Activated CD8-positive, alpha-beta memory T cell treated with anti-CD3 and anti-CD28 coated beads, Interleukin-2, amount 50 U/mL, for 24 hours (primary cell): ENCODE measurements around the gene SNCB.

Experiments used
- DNase-seq: peaks from one replicate; pipeline ENCODE4 v3.0.0-alpha.2; 2020; ENCODE audit errors: extremely low read depth

Gene SNCB

DNA sequence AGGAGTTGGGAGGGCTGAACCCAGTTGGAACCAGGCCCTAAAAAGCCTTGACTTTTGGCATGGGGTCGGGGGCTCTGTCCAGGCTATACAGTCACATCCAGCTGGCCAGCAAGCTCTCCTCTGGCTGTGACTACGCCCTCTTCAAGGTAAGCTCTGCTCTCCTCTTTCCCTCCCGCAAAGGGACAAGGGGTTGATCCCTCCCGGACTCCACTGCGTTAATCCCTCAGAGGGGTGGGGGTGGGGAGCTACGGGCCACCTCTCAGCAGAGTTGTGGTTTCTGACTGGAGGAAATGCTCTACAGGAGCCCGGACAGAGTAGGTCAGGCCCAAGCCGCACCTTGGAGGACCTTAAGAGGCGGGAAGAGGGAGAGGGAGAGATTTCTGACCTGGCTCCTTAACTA lies 14.0 kb upstream of the SNCB start:
- no peak for DNase-seq

DNA sequence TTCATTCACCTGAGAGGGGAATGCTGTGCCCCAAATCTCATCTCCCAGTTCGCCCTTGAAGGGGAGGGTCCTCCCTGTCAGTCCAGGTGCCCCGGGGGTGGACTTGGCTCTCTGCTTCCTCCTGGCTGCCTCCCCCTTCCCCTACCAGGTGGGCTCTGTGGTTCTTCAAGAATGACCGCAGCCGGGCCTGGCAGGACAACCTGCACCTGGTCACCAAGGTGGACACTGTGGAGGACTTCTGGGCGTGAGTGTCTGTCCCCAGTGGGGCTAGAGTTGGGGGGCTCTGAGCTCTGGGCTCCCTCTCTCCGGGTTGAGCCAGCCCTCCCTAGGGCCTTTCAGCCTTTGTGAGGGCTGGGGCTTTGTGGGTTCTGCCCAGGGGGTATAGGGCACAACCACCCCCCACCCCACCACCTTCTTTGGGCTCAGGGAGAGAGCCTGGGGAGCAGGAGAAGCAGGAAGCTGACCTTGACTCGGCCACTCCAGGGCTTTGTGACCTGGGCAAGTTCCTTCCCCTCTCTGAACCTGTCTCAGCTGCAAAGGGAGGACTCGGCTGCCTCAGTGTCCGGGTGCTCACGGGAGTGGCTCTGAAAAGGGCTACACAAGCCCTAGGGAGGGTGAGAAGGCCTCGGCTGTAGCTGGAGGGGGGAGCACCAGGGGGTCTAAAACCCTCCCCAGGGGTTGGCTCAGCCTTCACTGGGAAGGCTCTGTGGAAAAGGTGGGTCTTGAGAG lies 13.3 kb upstream of the SNCB start:
- no peak for DNase-seq

DNA sequence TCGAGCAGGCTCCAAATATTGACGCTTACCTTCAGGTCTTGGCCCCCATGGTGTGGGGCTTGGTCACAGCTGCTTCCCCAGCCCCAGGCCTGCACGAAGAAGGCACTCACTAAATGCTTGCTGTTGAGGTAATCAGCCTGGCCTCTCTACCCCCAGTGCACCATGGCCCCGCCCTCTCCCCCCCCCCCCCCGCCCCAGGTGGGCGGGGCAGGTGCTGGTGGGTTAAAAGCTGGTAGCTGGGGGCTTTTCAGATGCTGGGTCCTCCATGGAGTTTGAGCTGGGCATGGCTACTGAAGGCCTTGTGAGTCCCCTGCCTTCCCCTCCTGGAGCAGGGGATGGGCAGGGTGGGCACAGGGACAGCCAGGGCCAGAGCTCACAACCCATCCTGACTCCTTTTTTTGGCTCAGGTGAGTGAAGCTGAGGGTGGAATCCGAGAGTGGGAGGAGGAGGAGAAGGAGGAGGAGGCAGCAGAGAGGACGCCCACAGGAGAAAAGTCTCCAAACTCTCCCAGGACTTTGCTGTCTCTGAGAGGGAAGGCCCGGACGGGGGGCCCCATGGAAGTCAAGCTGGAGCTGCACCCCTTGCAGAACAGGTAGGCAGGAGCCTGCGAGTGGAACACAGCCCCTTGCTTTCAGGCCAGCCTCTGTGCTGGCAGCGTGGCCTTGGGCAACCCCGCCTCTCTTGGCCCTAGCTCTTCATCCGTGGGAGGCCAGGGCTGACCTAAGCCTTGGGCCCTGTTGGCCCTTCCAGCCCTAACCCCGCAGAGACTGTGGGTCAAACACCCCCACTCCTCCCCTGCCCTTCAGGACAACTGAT lies 12.5 kb upstream of the SNCB start:
- no peak for DNase-seq

DNA sequence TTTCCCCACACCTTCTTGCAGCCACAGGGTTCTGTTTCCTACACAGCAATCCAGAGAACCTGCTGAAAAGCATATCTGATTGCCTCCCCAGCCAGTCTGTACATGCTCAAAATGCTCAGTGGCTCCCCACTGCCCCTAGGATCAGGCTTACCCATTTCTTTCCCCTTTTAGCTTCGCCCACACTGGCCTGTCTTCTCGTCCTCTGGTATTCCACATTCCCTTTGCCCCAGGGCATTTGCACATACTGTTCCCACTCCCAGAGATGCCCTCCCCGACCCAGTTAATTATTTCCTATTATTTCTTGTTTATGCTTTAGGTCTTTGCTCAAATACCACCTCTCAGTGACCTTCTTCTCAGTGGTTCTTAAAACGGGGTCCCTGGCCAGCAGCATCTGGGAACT lies 10.3 kb upstream of the SNCB start:
- DNase-seq, result no peak

DNA sequence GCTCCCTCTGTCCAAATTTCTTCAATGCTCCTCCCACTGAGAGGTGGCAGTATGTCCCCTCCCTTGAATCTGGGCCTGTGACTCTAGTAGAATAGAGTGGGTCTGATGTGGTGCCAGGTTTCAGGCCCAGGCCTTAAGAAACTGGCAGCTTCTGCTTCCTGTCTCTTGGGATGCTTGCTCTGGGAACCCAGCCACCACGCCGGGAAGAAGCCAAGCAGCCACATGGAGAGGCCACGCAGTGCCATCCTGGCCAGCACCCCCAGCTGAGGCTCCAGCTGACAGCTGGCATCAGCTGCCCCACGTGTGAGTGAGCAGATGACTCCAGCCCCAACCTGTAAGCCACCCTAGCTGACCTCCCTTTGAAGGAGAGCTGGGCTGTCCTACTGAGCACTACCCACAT lies 9.6 kb upstream of the SNCB start:
- no peak for DNase-seq

DNA sequence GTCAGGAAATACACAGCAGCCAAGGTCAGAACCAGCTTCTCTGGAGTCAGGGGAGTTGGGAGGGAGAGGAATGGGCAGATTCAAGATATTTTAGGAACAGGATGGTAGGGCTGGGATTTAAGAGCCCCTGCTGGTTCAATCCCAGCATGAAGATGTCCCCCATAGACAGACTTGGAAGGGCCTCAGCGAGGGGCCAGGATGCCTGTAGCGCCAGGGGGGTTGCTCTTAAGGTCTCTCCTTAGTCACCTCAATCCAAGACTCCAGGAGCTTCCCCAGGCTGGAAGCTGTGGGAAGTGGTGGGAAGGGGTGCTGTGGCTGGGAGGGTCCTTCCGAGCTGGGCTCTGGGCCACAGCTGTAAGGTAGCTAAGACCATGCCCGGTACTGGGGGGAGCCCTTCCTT lies 8.9 kb upstream of the SNCB start:
- DNase-seq, result no peak

DNA sequence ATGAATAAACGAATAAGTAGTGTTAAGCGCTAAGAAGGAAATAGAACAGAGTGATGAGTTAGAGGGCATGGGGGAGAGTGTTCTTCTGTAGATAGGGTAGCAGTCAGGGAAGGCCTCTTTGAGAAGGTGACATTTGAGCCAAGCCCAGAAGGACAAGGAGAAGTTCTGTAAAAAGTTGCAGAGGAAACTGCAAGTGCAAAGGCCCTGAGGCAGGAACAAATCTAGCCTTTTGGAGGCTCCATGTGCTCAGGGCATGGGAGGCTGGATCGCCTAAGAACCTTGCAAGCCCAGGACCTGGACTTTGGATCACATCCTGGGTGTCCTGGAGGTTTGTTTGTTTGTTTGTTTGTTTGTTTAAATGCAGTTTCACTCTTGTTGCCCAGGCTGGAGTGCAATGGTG lies 8.1 kb upstream of the SNCB start:
- no peak for DNase-seq

DNA sequence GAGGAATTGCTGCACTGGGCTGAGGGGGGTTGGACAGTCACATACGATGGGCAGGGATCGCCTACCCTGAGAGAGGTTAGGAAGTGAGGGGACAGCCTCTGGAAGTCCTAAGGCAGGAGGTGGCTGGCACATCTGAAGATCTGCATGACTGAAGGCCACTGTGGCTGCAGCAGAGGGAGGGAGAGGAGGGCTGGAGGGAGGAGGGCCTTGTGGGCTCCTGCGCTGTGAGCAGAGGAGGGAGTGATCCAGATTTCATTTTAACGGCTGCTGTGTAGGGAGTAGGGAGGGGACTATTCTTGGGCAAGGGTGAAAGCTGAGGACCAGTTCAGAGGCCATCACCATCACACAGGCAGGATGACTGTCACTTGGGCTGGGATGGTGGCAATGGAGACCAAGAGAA lies 7.2 kb upstream of the SNCB start:
- no peak for DNase-seq

DNA sequence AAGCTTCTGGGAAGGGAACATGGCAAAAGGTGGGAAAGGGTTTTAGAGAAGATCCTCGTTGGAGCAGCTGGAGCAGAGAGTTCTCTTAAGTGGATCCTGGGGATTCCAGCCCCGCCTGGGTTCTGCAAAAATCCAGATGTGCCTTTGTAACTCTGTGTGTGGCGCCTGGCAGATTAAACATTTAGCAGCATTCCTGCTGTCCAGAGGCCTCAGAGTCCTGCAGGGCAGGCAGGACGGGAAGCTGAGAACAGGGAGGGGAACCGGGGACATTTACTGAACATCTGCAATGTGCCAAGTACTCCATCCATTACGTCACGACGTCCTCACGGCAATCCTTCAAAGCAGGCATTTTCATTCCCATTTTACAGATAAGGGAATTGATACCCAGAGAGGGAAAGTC lies 6.1 kb upstream of the SNCB start:
- DNase-seq, result no peak

DNA sequence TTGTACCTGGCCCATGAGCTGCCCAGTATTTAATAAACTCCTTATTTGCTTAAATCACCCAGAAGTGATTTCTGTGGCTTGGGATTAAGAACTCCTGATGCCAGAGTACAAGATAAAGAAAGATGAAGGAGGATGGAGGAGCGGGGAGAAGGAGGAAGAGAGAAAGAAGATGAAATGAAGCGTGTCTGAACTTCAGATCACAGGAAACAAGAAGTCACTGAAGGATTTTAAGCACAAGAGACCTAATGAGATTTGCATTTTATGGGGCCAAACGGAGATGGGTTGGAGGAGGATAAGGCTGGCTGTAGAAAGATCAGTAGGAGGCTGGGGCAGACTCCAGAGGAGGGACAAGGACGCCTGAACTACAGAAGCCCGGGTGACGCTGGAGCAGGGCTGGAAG lies 3.3 kb upstream of the SNCB start:
- no peak for DNase-seq

DNA sequence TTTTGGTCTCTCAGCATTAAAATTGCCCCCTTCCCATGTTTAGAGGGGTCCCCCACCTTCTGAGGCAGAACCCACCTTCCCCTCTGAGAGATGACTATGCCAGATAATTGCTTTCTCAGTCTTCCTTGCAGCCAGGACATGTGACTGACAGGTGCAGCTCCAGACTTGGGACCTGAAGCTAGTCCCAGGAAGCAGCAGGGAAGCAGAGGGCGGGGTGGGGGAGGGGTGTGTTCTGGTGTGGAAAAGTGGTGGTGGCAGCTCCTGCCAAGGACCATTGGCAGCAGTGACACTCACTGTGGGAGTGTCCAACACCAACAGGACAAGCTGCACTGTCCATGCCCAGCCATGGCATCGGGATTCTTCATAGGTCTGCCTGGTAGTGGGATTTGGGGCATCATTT lies 2.4 kb upstream of the SNCB start:
- DNase-seq, result no peak

DNA sequence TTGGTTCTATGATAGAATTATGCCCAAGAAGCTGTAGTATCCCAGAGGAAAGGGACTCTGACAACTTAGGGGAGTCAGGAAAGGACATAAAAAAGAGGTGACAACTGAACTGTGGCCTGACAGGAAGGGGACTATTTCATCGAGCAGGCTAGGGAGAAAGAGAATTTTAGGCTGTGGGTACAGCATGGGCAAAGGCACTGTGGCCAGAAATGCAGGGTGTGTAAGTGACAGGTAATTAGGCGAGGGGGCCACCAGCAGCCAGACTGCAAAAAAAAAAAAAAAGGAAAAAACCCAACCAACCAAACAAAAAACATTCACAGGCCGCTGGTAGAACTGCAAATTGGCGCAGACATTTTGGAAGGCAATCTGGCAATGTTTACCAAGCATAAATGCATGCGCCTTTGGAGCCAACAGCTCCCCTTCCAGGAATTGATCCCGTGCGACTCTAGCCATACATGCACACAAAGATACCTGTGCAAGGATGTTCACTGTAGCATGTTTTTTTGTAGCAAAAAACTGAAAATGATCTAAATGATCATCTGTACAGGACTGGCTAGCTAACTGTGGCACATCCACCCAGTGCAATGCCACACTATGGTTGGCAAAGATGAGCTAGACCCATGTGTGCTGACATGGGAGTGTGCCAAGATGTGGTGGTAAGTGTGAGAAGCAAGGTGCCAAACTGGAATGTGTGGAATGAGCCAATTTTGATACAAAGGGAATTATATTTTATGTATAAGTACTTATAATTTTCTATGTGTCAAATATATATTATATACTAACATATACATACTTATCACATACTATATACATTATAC lies 1.3 kb upstream of the SNCB start:
- DNase-seq, result no peak

DNA sequence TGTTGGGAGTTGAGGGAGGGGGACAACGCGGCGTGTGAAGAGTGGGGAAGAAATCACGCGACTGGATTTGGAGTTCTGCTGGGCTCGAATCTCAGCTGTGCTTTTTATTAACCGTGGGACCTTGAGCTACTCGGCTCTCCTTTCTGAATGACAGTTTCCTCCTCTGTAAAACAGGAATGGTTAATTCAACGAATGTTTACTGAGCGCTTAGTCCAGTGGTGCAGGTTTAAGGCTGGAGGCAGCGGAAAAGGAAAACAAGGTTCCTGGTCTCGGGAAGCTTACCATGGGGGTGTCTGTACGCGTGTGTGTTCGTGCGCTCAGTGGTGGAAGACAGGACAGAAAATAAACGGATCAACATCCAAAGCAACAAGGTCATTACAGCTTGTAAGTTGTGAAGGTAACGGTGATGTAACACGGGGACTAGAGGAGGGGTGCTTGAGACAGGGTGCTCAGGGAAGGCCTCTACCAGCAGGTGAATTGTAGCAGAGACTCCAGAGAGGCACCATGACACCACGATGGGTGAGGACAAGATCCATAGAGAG lies 418 bp upstream of the SNCB start:
- no peak for DNase-seq

DNA sequence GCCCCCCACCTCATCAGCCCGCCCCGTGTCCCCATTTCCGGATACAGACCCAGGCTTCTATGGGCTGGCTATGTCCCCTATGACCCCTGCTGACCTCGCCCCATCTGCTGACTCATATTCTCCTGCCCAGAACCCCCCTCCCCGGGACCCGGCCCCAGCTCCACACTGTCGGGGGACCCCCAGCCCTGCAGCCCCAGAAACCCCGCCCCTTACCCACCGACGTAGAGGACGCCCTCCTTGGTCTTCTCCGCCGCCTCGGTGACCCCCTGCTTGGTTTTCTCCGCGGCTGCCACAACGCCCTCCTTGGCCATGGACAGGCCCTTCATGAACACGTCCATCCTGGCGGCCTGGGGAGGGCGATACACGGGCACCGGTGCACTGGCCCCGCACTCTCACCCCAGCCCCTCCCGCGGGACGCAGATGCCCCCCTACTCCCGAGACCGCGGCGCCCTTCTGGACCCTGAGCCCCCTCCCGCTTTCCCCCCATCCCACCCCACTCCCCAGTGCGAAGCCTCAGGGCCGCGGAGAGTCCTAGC lies 949 bp downstream of the SNCB start:
- no peak for DNase-seq

DNA sequence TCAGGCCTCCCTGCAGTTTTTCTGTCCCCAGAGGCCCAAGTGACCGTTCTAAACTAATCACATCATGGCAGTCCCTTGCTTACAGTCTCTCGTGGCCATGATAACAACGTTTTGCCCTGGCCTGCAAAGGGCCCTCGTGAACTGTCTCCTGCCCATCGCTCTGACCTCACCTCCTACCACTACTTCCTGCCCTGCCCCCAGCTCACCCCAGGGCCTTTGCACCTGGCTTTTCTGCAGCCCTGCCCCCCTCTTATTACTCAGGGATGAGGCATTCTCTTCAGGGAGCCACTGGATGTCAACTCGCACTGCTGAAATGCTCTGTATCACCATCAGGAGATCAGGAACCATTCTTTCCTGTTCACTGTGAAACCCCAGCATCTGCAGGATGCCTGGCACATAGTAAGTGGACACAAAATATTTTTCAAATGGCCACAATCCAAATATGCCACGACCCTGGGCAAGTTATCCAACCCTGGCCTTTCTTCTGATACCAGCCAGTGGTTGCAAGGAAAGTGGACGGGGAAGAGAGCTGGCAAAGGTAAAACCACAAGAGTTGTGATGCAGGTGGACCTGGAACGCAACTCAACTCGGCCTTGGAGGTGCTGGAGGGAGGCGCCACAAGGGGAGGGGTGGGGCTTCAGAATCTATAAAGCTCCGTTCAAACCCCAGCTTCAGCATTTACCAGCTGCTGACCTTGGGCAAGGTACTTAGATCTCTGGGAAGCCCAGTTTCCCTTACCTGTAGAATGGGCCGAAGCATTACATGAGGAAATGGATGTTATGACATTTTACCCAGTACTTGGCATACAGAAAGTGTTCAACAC lies 1.7 kb downstream of the SNCB start:
- no peak for DNase-seq

DNA sequence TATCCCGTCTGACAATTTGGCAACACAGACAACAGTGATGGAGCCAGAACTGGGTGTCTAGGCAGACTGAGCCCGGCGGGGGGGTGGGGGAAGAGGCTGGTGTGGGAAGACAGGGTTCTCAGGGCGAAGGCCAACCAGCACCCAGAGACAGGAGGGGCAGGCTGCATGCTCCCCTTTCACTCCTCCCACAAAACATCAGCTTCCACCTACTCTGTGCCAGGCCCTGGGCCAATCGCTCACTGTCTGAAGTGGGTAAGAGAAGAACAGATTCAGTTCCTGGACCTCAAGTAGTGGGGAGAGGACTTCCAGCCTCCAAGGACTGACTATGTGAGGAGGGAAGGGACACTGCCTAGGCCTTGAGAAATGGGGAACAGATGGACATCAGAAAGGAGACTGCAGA lies 2.8 kb downstream of the SNCB start:
- no peak for DNase-seq

DNA sequence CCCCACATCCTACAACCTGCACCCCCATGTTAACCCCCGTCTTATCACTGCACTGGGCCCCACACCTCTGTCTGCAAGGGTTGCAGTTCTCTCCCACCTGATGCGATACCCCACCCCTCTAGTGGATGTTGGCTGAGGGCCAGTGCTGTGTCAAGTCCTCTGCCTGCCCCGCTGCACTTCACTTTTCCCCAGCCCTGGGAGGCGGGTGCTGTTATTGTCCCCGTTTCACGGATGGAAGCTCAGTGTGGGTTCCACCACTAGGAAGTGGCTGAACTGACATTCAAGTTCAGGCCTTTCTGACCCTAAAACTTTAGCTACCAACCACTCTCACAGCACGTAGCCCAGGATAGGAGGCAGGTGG lies 3.5 kb downstream of the SNCB start:
- DNase-seq, result no peak

DNA sequence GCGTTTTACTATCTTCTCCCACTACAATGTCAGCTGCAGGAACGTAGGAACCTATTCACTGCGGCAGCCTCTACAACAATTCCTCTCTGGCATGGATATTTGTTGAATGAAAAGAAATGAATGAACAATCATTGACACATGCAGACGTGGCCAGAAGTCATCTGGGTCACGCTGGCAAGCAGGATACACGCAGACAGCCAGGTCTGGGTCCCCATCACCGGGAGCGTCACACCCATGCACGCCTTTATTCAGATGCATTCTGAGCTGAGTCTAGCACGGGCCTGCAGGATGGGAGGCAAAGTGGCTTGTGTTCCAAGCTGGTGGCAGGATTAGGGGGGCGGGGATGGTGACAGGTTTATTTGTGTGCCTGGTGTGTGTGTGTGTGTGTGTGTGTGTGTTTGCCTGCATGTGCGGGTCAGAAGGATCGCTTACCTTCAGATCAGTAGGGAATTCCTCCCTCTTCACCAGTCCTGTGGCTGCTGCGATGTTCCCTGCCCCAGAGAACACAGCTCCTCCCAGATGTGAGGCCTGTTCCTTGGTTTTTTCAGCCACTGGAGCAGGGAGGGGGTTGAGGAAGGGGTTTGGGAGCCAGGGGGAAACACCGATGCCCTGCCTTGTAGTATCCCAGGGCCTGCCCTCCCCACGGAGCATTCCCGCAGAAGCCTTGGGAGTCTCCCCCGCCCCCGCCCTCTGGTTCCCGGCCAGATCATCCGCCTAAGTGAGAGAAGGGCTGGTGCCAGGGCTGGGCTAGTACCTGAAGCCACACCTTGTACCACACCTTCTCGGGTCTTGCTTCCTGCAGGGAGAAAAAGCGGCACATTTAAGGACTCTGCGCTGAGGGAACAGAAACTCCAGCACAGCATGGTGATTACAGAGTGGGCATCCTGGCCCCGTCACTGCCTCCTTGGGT lies 4.1 kb downstream of the SNCB start:
- DNase-seq, result no peak

DNA sequence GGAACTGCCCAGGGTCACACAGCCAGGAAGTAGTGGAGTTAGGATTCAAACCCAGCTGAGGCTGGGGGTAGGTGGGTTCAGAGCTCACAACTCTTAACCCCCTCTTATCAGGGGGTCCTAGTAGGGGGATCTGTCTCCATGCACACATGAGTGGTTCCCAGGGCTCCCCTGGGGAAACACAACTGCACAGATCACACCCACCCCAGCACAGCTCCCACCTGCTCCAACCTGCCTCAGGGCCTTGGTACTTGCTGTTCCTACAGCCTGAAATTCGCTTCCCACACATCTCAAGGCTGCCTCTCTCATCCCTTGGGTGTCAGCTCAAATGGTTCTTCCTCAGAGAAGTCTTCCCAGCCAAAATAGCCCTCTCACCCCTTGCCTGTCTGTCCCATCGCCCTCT lies 4.8 kb downstream of the SNCB start:
- DNase-seq, result no peak

DNA sequence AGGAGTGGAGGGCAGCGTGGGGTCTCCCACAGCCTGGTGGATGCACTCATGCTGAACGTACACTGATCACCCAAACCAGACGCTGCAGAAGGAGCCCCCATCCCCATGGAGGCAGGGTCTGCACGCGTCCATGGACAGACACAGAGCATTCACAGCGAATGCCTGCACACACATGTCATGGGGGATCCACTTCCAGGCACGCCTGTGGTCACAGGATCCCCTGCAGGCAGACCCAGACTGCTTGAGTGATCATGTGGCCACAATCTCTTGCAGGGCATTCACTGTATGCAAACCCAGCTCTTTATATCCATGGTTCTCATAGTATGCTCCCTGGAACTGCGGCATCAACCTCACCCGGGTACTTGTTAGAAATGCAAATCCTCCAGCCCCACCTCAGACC lies 5.4 kb downstream of the SNCB start:
- DNase-seq, result no peak
